ENCODE measurements around the gene LMTK2.

Gene LMTK2

DNA sequence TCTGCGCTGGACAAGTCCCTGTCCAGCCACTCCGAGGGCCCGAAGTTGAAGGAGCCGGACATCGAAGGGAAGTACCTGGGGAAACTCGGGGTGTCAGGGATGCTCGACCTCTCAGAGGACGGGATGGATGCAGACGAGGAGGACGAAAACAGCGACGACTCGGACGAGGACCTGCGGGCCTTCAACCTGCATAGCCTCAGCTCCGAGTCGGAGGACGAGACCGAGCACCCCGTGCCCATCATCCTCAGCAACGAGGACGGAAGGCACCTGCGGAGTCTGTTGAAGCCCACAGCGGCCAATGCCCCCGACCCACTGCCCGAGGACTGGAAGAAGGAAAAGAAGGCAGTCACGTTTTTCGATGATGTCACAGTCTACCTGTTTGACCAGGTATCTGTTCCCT, 87.5 kb downstream of the LMTK2 start:
- Histone ChIP-seq H3K27me3 (ENCODE audit: control insufficient read depth, insufficient read depth, low read length) (no peaks in the 10 kb centered on the region), H3K4me3 (ENCODE audit: low read depth, low read length) (no peak overlapping the region), H3K4me1 (ENCODE audit: control insufficient read depth, insufficient read depth, low read length) (no peaks in the 10 kb centered on the region), H3K27ac (ENCODE audit: low read depth, low read length) (no peak overlapping the region), H3K9me3 (ENCODE audit: control insufficient read depth, insufficient read depth, low read length) (no peaks in the 10 kb centered on the region), H3K9ac (ENCODE audit: low read depth, low read length) (no peak overlapping the region), H3K36me3 (ENCODE audit: control insufficient read depth, insufficient read depth, low read length) (peaks cover 49% of the 10 kb centered on the region)

DNA sequence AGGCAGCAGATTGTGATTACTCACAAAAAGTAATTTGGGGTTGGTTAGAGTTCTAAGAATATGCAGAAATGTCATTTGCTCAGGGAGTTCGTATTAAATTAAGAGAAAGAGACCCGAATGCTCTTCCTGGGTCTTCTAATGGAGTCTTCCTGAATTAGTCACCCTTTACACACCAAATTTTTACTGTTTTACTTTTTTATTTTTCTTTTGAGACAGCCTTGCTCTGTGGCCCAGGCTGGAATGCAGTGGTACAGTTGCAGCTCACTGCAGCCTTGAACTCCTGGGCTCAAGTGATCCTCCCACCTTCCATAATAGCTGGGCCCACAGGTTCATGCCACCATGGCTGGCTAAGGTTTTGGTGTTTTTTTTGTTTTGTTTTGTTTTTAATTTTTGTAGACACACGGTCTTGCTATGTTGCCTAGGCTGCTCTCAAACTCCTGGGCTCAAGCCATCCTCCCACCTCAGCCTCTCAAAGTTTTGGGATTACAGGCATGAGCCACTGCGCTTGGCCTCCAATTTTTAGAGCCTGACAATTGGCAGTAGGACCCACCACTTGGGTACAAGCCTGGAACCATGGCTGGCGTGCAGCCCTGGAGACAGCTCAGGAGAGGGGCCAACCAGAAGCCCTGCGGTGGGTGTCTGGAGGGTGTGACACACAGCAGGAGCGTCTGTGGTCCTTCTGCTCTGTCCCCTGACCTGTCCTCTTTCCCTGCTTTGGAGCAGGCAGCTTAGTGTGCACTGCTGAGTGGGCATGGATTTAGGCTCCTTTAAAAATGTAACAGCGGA, 88.2 kb downstream of the LMTK2 start:
- H3K27me3 ChIP-seq (ENCODE audit: control insufficient read depth, insufficient read depth, low read length) = no peaks in the 10 kb centered on the region
- no peak overlapping the region for H3K9ac ChIP-seq (ENCODE audit: low read depth, low read length)
- H3K36me3 ChIP-seq (ENCODE audit: control insufficient read depth, insufficient read depth, low read length) = peaks cover 47% of the 10 kb centered on the region
- no peaks in the 10 kb centered on the region for H3K4me1 ChIP-seq (ENCODE audit: control insufficient read depth, insufficient read depth, low read length)
- H3K4me3 ChIP-seq (ENCODE audit: low read depth, low read length) = no peak overlapping the region
- no peak overlapping the region for H3K27ac ChIP-seq (ENCODE audit: low read depth, low read length)
- no peaks in the 10 kb centered on the region for H3K9me3 ChIP-seq (ENCODE audit: control insufficient read depth, insufficient read depth, low read length)

DNA sequence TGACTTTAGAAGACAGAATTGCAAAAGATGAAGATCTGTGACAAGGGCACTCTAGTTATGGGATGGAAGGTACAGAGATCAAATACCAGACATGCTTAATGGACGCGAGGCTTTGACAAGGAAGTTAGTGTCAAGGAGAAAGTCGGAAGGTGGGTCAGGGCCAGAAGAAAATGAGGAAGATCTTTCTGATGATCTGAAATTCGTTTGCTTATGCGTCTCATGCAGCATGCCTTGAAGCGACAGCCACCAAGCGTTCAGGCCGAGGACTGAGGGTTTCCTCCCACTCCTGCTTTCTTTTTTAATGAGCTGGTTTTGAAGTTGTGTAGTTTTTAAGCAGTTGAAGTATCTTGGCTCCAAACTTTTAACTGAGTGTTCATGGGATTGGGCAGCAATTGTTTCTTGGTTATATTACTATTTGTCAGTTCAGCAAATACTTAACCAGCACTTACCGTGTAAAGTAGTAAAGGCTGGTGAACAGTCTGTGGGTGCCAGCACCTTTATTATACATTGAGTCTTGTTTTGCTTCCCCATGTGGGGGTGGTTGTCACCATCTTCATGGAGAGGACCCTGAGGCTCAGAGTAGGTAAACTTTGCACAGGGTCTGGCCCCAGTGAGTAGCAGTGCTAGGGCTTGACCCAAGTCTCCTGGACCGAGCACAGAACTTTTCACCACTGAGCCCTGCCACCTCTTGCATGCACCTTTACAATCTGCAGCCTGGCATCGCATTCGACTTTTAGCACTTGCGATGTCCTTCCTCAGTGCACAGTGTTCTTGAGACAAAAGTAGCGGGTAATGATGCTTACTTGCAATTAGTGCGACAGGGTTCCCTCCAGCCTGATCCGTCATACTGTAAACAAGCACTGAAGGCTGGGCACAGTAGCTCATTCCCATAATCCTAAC, 90.3 kb downstream of the LMTK2 start:
- Histone ChIP-seq H3K36me3 (ENCODE audit: control insufficient read depth, insufficient read depth, low read length) (peaks cover 38% of the 10 kb centered on the region), H3K4me1 (ENCODE audit: control insufficient read depth, insufficient read depth, low read length) (no peaks in the 10 kb centered on the region), H3K27ac (ENCODE audit: low read depth, low read length) (no peak overlapping the region), H3K27me3 (ENCODE audit: control insufficient read depth, insufficient read depth, low read length) (no peaks in the 10 kb centered on the region), H3K4me3 (ENCODE audit: low read depth, low read length) (no peak overlapping the region), H3K9me3 (ENCODE audit: control insufficient read depth, insufficient read depth, low read length) (no peaks in the 10 kb centered on the region), H3K9ac (ENCODE audit: low read depth, low read length) (no peak overlapping the region)

DNA sequence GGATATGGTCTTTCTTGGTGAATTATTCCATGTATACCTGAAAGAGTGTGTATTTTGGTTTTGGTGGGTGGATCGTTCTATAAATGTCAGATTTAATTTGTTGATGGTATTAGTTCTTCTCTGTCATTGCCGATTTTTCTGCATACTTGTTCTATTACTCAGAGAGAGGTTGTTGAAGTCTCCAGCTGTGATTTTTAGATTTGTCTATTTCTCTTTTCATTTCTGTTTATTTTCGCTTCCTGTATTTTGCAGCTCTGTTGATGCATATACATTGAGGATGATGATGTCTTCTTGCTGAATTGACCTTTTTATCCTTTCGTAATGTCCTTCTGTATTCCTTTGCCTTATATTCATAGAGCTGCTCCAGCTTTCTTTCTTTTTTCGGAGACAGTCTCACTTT, 92.5 kb downstream of the LMTK2 start:
- Histone ChIP-seq H3K27me3 (ENCODE audit: control insufficient read depth, insufficient read depth, low read length) (no peaks in the 10 kb centered on the region), H3K4me1 (ENCODE audit: control insufficient read depth, insufficient read depth, low read length) (no peaks in the 10 kb centered on the region), H3K4me3 (ENCODE audit: low read depth, low read length) (no peak overlapping the region), H3K36me3 (ENCODE audit: control insufficient read depth, insufficient read depth, low read length) (peaks cover 17% of the 10 kb centered on the region), H3K9ac (ENCODE audit: low read depth, low read length) (no peak overlapping the region), H3K9me3 (ENCODE audit: control insufficient read depth, insufficient read depth, low read length) (no peaks in the 10 kb centered on the region), H3K27ac (ENCODE audit: low read depth, low read length) (no peak overlapping the region)

DNA sequence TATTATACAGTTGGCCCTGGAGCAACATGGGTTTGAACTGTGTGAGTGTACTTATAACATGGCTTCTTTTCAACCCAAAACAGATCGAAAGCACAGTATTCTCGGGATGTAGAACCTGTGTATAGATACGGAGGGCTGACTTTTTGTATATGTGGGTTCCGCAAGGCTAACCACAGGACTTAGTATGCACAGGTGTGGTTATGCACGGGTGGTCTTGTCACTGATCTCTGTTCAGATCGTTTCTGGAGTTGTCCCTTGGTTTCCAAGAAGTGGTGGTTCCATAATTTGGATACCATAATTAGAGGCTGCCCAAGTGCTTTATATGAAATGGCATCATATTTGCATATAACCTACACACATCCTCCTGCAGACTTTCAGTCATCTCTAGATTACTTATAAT, 93.7 kb downstream of the LMTK2 start:
- H3K9me3 ChIP-seq (ENCODE audit: control insufficient read depth, insufficient read depth, low read length) = no peaks in the 10 kb centered on the region
- peaks cover 12% of the 10 kb centered on the region for H3K36me3 ChIP-seq (ENCODE audit: control insufficient read depth, insufficient read depth, low read length)
- H3K9ac ChIP-seq (ENCODE audit: low read depth, low read length) = no peak overlapping the region
- H3K27me3 ChIP-seq (ENCODE audit: control insufficient read depth, insufficient read depth, low read length) = no peaks in the 10 kb centered on the region
- H3K4me1 ChIP-seq (ENCODE audit: control insufficient read depth, insufficient read depth, low read length) = no peaks in the 10 kb centered on the region
- H3K27ac ChIP-seq (ENCODE audit: low read depth, low read length) = no peak overlapping the region
- H3K4me3 ChIP-seq (ENCODE audit: low read depth, low read length) = no peak overlapping the region

DNA sequence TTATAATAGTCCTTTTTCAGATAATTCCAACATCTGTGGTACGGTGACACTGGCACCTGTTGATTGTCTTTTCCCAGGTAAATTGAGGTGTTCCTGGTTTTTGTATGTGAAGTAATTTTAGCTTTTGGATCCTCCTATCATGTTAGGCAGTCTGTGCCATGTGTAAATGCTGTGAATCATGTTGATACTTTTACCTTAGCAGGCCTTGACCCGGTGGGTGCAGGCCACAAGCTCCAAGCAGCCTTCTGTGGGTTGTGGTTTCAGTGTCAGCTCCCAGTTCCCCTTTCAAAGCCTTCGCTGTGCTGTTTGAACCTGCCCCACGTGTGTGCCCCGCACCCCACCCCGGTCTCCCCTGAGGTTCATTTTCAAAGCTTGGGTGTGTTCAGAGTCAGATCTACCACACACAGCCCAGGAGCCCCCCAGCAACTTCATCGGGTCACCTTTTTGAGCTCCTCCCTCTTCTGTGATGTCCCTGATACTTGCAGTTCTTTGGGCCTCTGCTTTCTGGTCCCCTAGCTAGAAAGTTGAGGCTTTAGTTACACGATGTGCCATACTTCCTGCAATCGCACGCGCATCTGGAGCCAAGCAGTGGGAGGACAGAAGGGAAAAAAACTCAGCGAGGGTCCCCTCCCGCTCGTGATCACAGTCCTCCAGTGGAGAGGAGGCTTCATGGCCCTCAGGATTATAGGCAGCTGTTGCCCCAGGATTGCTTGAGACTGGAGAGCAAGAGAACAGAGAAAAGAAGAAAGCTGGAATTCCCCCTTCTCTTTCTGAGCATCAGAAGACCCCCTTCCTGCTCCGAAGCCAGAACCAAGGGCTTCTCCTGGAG, 95.9 kb downstream of the LMTK2 start:
- Histone ChIP-seq H3K36me3 (ENCODE audit: control insufficient read depth, insufficient read depth, low read length) (peaks cover 26% of the 10 kb centered on the region), H3K4me1 (ENCODE audit: control insufficient read depth, insufficient read depth, low read length) (no peaks in the 10 kb centered on the region), H3K9ac (ENCODE audit: low read depth, low read length) (no peak overlapping the region), H3K27me3 (ENCODE audit: control insufficient read depth, insufficient read depth, low read length) (no peaks in the 10 kb centered on the region), H3K9me3 (ENCODE audit: control insufficient read depth, insufficient read depth, low read length) (no peaks in the 10 kb centered on the region), H3K4me3 (ENCODE audit: low read depth, low read length) (no peak overlapping the region), H3K27ac (ENCODE audit: low read depth, low read length) (no peak overlapping the region)

DNA sequence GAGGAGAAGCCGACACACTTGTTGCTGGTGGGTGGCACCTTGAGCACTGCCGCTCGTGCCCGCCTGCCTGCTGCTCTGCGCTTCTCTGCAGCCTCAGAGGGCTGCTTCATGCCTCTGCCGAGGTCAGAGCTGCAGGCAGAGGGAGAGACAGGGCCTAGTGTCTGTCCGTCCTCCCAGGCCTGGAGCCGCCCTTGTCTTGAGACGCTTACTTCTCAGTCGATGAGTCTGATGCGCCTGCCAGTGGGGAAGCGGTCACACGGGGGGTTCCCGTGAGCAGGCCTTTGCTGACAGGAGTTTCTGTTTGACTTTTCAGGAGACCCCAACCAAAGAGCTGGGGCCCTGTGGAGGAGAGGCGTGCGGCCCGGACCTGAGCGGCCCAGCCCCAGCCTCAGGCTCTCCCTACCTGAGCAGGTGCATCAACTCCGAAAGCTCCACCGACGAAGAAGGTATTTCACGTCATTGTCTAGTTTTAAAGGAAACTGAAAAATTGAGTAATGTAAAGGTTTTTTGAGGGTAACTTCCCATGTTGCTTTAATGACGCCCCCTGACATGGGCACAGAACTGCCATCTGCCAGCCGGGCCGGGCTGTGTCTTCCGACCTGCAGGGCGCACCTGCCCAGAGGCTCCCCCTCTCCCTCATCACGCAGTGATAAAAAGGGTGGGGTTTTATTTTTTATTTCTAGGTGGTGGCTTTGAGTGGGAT, 96.8 kb downstream of the LMTK2 start:
- Histone ChIP-seq H3K36me3 (ENCODE audit: control insufficient read depth, insufficient read depth, low read length) (peaks cover 29% of the 10 kb centered on the region), H3K27ac (ENCODE audit: low read depth, low read length) (no peak overlapping the region), H3K27me3 (ENCODE audit: control insufficient read depth, insufficient read depth, low read length) (no peaks in the 10 kb centered on the region), H3K9me3 (ENCODE audit: control insufficient read depth, insufficient read depth, low read length) (no peaks in the 10 kb centered on the region), H3K4me3 (ENCODE audit: low read depth, low read length) (no peak overlapping the region), H3K9ac (ENCODE audit: low read depth, low read length) (no peak overlapping the region), H3K4me1 (ENCODE audit: control insufficient read depth, insufficient read depth, low read length) (no peaks in the 10 kb centered on the region)

DNA sequence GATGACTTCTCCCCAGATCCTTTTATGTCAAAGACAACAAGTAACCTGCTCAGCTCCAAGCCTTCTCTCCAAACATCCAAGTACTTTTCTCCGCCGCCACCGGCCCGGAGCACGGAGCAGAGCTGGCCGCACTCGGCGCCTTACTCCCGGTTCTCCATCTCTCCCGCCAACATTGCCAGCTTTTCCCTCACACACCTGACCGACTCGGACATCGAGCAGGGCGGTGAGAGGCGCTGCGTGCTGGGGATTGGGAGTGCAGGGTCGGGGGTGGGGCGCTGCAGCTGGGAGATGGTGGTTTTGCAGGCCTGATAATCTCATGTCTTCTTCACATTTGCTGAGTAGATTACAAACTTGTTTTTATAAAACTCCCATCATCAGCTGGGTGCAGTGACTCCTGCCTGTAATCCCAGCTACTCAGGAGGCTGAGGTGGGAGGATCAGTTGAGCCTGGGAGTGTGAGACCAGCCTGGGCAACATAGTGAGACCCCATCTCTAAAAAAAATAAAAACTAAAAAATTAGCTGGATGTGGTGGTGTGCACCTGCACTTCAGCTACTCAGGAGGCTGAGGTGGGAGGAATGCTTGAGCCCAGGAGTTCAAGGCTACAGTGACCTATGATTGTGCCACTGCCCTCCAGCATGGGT, 97.4 kb downstream of the LMTK2 start:
- no peak overlapping the region for H3K9ac ChIP-seq (ENCODE audit: low read depth, low read length)
- H3K36me3 ChIP-seq (ENCODE audit: control insufficient read depth, insufficient read depth, low read length) = peaks cover 29% of the 10 kb centered on the region
- no peak overlapping the region for H3K4me3 ChIP-seq (ENCODE audit: low read depth, low read length)
- no peaks in the 10 kb centered on the region for H3K27me3 ChIP-seq (ENCODE audit: control insufficient read depth, insufficient read depth, low read length)
- H3K27ac ChIP-seq (ENCODE audit: low read depth, low read length) = no peak overlapping the region
- H3K4me1 ChIP-seq (ENCODE audit: control insufficient read depth, insufficient read depth, low read length) = no peaks in the 10 kb centered on the region
- H3K9me3 ChIP-seq (ENCODE audit: control insufficient read depth, insufficient read depth, low read length) = no peaks in the 10 kb centered on the region

DNA sequence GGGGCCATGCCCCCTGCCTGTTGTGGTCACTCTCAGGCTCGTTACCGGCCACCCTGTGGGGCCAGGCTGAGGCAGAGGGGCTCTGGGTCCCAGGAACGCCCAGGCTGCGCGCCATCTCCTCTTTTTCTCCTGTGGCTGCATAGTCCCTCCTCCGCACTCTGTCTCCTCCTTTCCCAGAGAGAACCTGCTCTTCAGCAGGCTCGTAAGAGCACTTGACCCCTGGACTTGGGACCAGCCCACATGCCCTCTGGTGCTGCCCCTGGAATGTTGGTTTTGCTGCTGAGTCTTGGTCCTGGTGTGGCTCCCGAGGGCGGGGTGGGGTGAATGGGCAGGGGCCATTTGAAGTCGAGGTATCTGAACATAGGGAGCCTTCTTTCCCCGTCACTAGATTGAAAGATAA, 98.0 kb downstream of the LMTK2 start:
- no peaks in the 10 kb centered on the region for H3K4me1 ChIP-seq (ENCODE audit: control insufficient read depth, insufficient read depth, low read length)
- no peak overlapping the region for H3K4me3 ChIP-seq (ENCODE audit: low read depth, low read length)
- no peak overlapping the region for H3K9ac ChIP-seq (ENCODE audit: low read depth, low read length)
- no peaks in the 10 kb centered on the region for H3K9me3 ChIP-seq (ENCODE audit: control insufficient read depth, insufficient read depth, low read length)
- H3K36me3 ChIP-seq (ENCODE audit: control insufficient read depth, insufficient read depth, low read length) = peaks cover 29% of the 10 kb centered on the region
- H3K27ac ChIP-seq (ENCODE audit: low read depth, low read length) = no peak overlapping the region
- no peaks in the 10 kb centered on the region for H3K27me3 ChIP-seq (ENCODE audit: control insufficient read depth, insufficient read depth, low read length)

All from HUES48 (cell line).